GM19328 (cell line): ENCODE results near the gene CEACAM20.
"Not testable (repeated sequence)": the region's sequence is repeated elsewhere in the genome, so short reads cannot be mapped to it uniquely, and the experiment has no call there.

Experiments
- ATAC-seq: cut with Tn5 transposase; IDR thresholded peaks from one replicate; pipeline ENCODE4 v1.9.1; 2021; ENCODE audit warnings: mild to moderate bottlenecking, moderate library complexity; ENCODE audit not compliant: unreplicated experiment

CEACAM20 gene

GRCh38 chr19:44529536-44529935 is at the start of gene CEACAM20:
TSS of gene CEACAM20 (minus strand) at chr19:44529675. CDS start at chr19:44529509, 166 bp downstream.
- no peak for ATAC-seq

DNA sequence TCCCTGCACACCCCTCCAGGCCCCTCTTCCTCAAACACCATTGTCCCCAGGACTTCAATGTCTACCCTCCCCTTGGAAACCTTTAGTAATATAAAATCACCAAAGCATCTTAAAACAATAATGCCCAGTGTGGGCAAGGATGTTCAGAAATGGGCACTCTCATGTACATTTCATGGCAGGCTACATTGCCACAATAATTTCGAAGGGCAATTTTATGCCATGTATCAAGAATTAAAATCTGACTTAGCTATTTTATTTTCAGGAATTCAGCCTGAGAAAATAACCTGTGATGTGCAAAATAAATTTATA is 48.0 kb upstream of the CEACAM20 start:
- ATAC-seq = no peak

GRCh38 chr19:44576843-44577565 is 47.5 kb upstream of the CEACAM20 start:
- no peak for ATAC-seq

GRCh38 chr19:44575116-44575700 is 45.7 kb upstream of the CEACAM20 start:
- no peak for ATAC-seq

DNA sequence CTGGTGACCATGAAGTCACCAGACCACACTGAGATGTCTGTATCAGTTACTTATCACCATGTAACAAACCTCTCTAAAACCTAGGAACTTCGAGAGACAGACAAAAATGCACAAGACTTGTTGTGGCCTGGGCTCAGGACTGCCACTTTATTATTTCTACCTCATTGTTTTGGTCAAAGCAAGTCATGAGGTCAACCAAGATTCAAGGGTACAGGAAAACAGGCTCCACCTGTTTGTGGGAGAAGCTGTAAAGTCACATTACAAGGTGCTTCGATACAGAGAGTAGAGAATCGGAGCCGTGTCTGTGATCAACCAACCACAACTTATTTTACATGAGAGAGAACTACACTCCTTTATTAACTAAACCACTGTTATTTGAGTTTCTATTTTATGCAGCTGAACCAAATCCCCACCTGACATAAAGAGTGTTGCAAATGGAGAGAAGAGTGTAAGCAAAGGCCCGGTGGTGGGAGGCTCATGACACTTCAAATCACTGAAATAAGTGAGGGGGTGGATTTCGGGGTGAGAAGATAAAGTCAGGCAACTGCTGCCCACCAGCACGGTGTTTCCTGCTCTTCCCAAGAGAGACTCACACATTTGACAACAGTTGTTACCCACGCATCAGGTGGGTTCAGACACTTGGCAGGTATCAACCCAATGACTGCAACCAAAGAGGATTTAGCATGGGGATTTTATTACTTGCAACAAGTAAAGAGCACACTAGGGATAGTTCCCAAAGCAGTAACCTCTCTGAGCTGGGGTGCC is 44.9 kb upstream of the CEACAM20 start:
- no peak for ATAC-seq

- ATAC-seq = no peak
Observed at GRCh38 chr19:44573627-44574026, 44.2 kb upstream of the CEACAM20 start.

GRCh38 chr19:44573183-44573582 is 43.7 kb upstream of the CEACAM20 start:
- no peak for ATAC-seq

DNA sequence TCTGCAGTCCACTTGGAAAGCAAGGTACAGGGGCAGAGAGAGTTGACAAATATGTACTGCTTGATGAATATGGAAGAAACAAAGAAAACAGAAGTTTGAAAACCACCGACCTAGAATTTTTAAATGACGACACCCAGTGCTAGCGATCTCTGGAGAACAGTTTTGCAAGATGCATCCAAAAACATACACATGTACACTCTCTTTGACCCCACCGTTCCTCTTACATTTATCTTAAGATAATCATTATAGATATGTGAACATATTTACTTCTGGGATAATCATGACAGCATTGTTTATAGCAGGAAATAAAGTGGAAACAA is 43.1 kb upstream of the CEACAM20 start:
- ATAC-seq = no peak

GRCh38 chr19:44571830-44572580 is 42.5 kb upstream of the CEACAM20 start:
- no peak for ATAC-seq

DNA sequence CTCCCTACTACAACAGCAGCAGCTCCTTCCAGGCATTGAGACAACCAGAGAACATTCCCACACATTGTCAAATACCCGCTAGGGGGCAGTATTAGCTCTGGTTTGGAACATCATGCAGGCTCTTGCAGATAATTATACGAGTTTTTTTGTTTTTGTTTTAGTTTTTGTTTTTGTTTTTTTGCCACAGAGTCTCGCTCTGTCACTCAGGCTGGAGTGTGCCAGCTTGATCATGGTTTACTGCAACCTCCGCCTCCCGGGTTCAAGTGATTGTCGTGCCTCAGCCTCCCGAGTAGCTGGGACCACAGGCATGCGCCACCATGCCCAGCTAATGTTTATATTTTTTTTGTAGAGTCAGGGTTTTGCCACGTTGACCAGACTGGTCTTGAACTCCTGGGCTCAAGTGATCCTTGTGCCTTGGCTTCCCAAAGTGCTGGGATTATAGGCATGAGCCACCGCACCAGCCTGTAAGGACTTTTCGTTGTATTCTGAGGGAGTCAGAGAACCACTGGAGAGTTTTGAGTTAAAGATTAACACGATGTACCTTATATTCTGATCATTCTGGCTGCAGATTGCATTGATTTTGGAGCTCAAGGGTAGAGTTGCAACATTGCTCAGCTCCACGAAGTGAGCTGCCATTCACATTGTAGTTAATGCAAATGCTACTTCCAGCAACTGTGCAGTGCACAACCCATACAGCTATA is 41.7 kb upstream of the CEACAM20 start:
- no peak for ATAC-seq

- no peak for ATAC-seq
Observed at GRCh38 chr19:44570603-44570983, 41.1 kb upstream of the CEACAM20 start.

DNA sequence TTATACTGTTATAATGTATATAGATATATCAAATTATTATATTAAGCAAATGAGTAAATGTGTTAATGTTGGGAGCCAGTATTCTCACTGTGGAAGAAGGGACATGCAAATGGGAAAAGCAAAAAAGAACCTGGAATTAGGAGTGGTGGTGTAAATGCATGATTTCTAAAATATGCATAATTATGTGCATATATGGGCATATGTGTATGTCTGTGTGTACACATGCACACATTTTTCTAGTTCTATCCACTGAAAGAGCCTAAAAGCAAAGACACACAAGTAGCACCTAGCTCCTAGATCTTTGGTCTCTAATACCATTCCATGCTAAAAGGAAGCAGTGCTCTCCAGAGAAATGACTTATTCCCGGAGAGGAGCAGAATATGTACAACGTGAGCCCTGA is 38.3 kb upstream of the CEACAM20 start:
- no peak for ATAC-seq

DNA sequence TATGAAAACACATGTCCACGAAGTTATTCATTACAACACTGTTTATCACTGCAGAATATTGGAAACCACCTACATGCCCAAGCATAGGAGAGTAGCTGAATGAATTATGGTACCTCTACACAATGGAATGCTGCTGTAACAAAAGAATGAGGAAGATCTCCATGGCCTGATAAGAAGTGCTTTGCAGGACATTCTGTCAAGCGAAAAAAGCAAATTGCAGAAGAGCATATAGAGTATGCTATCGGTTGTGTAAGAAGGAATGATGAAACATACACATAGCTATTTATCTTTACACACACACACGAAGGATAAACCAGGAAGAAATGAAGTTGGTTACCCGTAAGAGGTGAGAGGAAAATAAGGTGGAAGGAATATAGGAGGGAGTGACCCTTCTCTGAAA is 37.5 kb upstream of the CEACAM20 start:
- no peak for ATAC-seq

GRCh38 chr19:44563086-44563655 is 33.7 kb upstream of the CEACAM20 start:
- not testable (repeated sequence) for ATAC-seq

DNA sequence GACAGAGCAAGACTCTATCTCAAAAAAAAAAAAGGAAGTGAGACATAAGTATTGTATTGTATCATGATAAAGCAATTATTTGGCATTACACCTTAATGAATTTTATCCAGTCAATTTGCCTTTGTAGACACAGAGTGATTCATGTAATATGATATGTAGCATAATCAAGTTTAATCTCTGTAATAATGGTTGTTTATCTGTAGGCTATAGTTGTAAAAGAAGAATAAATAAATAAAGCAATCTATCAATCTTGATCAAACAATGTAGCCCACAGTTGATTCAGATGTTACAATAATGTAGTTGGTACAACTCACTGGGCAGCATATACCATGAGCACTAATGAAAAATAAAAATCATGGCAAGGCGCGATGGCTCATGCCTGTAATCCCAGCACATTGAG is 28.5 kb upstream of the CEACAM20 start:
- ATAC-seq = no peak

DNA sequence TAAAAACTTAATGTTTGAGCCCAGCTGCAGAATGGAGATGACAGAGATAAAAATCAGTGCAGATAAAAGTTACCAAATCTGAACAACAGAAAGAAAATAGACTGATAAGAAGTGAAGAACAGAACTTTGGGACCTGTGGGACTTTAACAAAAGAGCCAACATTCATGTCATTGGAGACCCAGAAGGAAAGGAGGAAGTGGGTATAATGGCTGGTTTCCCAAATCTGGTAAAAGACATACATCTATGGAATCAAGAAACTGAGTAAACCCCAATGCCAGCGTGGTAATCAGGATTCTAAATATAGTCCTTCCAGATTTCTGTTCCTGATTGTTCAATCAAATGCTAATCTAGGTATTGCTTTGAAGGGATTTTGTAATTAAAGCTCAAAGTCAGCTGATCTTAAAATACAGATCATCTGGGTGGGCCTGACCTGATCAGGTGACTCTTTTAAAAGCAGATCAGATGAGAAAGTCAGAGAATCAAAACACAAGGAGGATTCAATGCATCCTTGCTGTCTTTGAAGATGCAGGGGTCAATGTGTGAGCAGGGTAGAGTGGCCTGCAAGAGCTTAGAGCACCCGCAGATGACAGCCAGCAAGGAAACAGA is 25.3 kb upstream of the CEACAM20 start:
- ATAC-seq = no peak

DNA sequence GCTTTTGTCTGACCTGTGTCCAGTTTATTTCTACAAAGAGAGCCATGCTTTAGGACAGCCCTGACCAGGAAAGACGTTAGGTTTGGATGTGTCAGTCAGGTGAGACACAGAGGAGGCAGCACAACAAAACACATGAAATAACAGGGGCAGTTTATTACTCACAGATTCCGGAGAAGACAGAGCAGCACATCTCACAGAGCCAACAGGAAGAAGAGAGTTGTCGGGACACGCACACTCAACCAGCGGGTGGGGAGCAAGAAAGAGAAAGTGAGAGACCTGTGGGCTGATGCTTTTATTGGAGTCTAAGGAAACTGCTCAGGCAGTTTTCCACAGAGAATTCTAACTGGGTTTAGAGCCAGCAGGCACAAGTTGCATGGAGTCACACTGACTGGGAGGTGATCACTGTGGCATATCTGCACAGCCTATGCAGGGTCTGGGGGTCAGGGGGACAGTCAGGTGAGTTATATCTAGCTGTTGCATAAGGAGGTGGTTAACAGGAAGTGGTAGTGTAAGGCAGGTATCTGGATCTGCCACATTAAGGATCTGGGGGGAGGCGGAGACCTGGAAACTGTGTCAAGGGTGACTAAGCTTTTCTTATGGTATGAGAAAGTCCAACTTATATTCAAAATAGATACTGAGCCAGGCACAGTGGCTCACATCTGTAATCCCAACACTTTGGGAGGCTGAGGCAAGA is 24.1 kb upstream of the CEACAM20 start:
- ATAC-seq = no peak

DNA sequence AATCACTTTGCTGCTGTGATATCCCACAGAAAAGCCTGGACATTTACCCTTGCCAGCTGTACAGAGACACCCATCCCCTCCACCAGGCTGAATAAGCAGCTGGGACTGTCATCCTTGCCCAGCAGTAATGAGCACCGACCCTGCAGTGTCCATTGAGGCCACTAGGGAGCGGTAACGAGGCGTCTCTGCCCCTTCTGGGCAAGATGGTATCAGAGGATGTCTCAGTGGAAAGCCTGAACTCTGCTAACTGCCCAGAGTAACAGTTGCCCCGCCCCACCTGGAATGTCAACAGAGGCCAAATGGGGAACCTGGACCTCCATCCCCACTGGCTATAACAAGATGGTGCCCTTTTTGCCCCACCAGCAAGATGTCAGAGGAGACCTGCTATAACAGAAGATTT is 22.8 kb upstream of the CEACAM20 start:
- ATAC-seq = no peak

DNA sequence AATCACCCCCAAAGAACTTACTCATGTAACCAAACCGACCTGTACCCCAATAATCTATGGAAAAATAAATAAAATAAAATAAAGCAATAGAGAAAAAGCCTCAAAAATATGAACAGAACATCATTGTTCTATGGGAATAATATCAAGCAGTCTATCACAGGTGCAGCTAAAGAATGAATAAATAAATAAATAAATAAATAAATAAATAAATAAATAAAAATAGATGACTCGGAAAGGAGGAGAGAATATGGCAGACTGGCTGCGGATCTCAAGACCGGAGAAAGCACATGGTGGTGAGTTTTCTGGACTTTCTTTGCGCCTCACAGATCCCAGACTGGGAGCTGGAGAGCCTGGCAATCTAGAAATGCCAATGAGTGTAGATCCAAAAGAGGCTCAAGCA is 22.4 kb upstream of the CEACAM20 start:
- no peak for ATAC-seq

DNA sequence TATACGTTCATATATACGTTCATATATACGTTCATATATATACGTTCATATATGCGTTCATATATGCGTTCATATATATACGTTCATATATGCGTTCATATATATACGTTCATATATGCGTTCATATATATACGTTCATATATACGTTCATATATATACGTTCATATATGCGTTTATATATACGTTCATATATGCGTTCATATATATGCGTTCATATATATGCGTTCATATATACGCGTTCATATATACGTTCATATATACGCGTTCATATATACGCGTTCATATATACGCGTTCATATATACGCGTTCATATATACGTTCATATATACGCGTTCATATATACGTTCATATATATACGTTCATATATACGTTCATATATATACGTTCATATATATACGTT is 21.5 kb upstream of the CEACAM20 start:
- ATAC-seq = not testable (repeated sequence)
